Measurements from ENCODE around the gene CAMK2D. TPM values are rescaled to one million over a fixed set of nuclear protein-coding genes. Genes with fewer than 3 reads are reported as not detected.
A peak's percentile ranks its signal among the peaks of the same experiment; 100 is the strongest.

The CAMK2D gene
- total RNA-seq, 1 experiment from 2014 or later: 165 TPM

DNA sequence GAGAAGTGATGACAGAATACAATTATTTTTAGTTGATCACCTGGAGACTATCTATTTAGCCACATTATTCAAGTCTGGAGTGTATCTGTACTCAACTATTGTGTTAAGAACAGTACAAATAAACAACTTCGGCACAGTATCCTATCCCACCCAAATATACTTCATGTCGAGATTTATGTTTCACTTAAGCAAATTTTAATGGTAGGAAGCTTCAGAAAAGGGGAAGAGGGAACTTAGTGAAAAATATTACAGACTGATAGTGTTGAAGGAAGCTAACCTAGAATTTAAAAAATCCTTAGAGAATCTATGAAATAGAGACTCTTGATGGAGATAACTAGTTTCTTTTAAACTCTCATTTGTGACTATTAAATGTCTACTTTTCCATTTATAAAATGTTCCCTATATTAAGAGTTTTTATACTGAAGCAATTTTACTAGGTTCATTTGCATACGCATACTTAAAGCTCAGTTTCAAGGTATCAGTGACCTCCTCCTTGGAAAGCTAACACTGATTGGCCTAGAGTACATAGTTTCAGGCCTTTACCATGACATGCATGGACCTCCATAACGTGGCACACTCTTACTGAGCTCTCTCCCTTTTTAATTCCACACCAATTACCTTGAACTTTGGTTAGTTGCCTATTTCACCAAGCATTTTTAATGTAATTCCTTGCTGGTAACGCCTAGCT, 197.7 kb downstream of the CAMK2D start:
- Histone ChIP-seq H2AFZ (ENCODE audit: low read length) (no peak overlapping the region), H3K36me3 (ENCODE audit: insufficient read depth, low read length) (peaks cover 5% of the 10 kb centered on the region; the same call in 1 of the 2 replicates), H3K4me1 (ENCODE audit: low read length) (peaks cover 82% of the 10 kb centered on the region), H4K20me1 (ENCODE audit: insufficient read depth, low read depth, low read length) (no peaks in the 10 kb centered on the region), H3K27ac (ENCODE audit: low read length) (peak overlapping the region; percentile 96), H3K4me2 (ENCODE audit: low read depth, low read length, poor library complexity, severe bottlenecking) (peak overlapping the region; percentile 75), H3K9me2 (replicated peaks; ENCODE audit: insufficient read depth, low read length) (no peaks in the 10 kb centered on the region), H3K9me3 (ENCODE audit: low read length) (no peaks in the 10 kb centered on the region), H3K4me3 (ENCODE audit: low read length) (peak overlapping the region; percentile 27; the same call in 1 of the 2 replicates), H3K9ac (ENCODE audit: low read length) (peak overlapping the region; percentile 49), H3K27me3 (ENCODE audit: low read length) (no peaks in the 10 kb centered on the region), H3K79me2 (ENCODE audit: low read length) (peaks cover 75% of the 10 kb centered on the region)
- DNase-seq: peak; percentile 79

DNA sequence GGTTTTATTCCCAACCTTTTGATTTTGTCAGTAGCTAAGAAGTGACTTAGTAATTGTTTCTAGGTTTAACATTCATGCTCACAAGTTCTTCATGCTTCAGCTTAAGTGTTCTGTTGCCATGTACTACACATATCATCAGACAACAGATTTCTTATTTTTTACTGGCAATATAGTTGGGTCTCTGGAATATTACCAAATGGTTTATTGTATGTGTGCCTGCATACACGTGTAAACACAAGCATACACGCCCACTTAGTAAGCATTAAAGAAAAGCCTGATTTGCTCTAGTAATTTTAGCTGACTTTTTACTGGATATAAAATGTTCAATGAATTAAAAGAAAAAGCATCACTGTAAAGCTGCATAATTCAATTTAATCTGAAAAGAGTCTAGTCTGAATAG, 199.8 kb downstream of the CAMK2D start:
- Histone ChIP-seq H3K27me3 (ENCODE audit: low read length) (no peaks in the 10 kb centered on the region), H3K9ac (ENCODE audit: low read length) (no peak overlapping the region), H2AFZ (ENCODE audit: low read length) (no peak overlapping the region), H3K27ac (ENCODE audit: low read length) (peak overlapping the region; percentile 96), H3K36me3 (ENCODE audit: insufficient read depth, low read length) (peaks cover 5% of the 10 kb centered on the region; the same call in 1 of the 2 replicates), H3K4me2 (ENCODE audit: low read depth, low read length, poor library complexity, severe bottlenecking) (no peak overlapping the region), H3K79me2 (ENCODE audit: low read length) (peaks cover 81% of the 10 kb centered on the region), H3K9me3 (ENCODE audit: low read length) (no peaks in the 10 kb centered on the region), H3K9me2 (replicated peaks; ENCODE audit: insufficient read depth, low read length) (no peaks in the 10 kb centered on the region), H3K4me3 (ENCODE audit: low read length) (no peak overlapping the region), H3K4me1 (ENCODE audit: low read length) (peaks cover 81% of the 10 kb centered on the region), H4K20me1 (ENCODE audit: insufficient read depth, low read depth, low read length) (no peaks in the 10 kb centered on the region)
- no peak for DNase-seq

- Histone ChIP-seq H3K79me2 (ENCODE audit: low read length) (peaks cover 81% of the 10 kb centered on the region), H3K9ac (ENCODE audit: low read length) (no peak overlapping the region)
These were observed 200.4 kb downstream of the CAMK2D start for GRCh38 chr4:113561092-113561491.

DNA sequence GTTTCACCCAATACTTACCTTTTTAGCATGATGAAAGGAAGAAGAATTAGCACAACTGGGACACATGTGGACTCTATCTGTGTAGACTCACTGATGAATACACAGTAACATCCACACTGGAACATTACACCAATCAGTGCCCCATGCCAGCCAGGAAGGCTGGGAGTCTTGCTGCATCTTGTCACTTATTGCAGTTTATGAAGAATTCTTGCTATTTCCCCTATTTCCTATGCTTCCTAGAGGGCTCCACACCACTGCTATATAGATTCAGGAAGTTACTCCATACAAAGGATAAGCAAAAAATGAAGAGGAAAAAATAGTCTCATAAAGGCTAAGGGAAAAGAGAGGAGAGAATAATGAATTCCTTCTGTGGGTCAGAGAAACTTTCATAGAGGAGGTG, 201.0 kb downstream of the CAMK2D start:
- Histone ChIP-seq H4K20me1 (ENCODE audit: insufficient read depth, low read depth, low read length) (no peaks in the 10 kb centered on the region), H3K9me2 (replicated peaks; ENCODE audit: insufficient read depth, low read length) (no peaks in the 10 kb centered on the region), H3K9ac (ENCODE audit: low read length) (no peak overlapping the region), H3K4me1 (ENCODE audit: low read length) (peaks cover 80% of the 10 kb centered on the region), H3K4me3 (ENCODE audit: low read length) (no peak overlapping the region), H3K36me3 (ENCODE audit: insufficient read depth, low read length) (peaks cover 5% of the 10 kb centered on the region; the same call in 1 of the 2 replicates), H3K27ac (ENCODE audit: low read length) (peak overlapping the region; percentile 96), H3K79me2 (ENCODE audit: low read length) (peaks cover 84% of the 10 kb centered on the region), H3K4me2 (ENCODE audit: low read depth, low read length, poor library complexity, severe bottlenecking) (no peak overlapping the region), H3K27me3 (ENCODE audit: low read length) (no peaks in the 10 kb centered on the region), H3K9me3 (ENCODE audit: low read length) (no peaks in the 10 kb centered on the region), H2AFZ (ENCODE audit: low read length) (no peak overlapping the region)
- no peak for DNase-seq

More at GRCh38 chr4:113561092-113561491, 200.4 kb downstream of the CAMK2D start:
- DNase-seq: no peak
- no peaks in the 10 kb centered on the region for H3K27me3 ChIP-seq (ENCODE audit: low read length)
- H2AFZ ChIP-seq (ENCODE audit: low read length): no peak overlapping the region
- H3K27ac ChIP-seq (ENCODE audit: low read length): peak overlapping the region; percentile 96
- peaks cover 81% of the 10 kb centered on the region for H3K4me1 ChIP-seq (ENCODE audit: low read length)
- no peaks in the 10 kb centered on the region for H3K9me3 ChIP-seq (ENCODE audit: low read length)
- no peak overlapping the region for H3K4me3 ChIP-seq (ENCODE audit: low read length)
- no peaks in the 10 kb centered on the region for H3K9me2 ChIP-seq (replicated peaks; ENCODE audit: insufficient read depth, low read length)
- H4K20me1 ChIP-seq (ENCODE audit: insufficient read depth, low read depth, low read length): no peaks in the 10 kb centered on the region
- H3K36me3 ChIP-seq (ENCODE audit: insufficient read depth, low read length): peaks cover 5% of the 10 kb centered on the region; the same call in 1 of the 2 replicates
- H3K4me2 ChIP-seq (ENCODE audit: low read depth, low read length, poor library complexity, severe bottlenecking): no peak overlapping the region

DNA sequence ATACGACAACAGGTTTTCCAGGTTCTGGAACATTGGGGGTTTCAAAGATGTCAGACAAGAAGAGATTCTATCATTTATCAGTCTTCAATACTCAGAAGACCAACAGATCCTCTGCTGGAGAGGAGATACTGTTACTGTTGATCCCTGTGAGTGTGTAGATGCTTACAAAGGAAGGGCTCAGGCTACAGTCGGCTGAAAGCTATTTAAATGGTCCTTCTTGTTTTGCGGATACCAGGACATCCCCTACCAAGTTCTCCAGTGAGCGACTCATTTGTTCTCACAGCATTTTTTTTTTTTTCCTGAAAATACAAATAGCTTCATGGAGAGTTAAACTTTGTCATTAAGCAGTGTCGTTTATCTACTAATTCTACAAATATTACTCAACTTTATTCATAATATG, 201.6 kb downstream of the CAMK2D start:
- H3K79me2 ChIP-seq (ENCODE audit: low read length): peaks cover 91% of the 10 kb centered on the region
- H3K27ac ChIP-seq (ENCODE audit: low read length): no peak overlapping the region
- peaks cover 5% of the 10 kb centered on the region; the same call in 1 of the 2 replicates for H3K36me3 ChIP-seq (ENCODE audit: insufficient read depth, low read length)

GRCh38 chr4:113556382-113557134, 205.0 kb downstream of the CAMK2D start:
- Histone ChIP-seq H3K36me3 (ENCODE audit: insufficient read depth, low read length) (peaks cover 8% of the 10 kb centered on the region; the same call in 1 of the 2 replicates), H3K4me3 (ENCODE audit: low read length) (no peak overlapping the region), H3K4me2 (ENCODE audit: low read depth, low read length, poor library complexity, severe bottlenecking) (peak overlapping the region; percentile 15), H3K9me2 (replicated peaks; ENCODE audit: insufficient read depth, low read length) (no peaks in the 10 kb centered on the region), H3K79me2 (ENCODE audit: low read length) (peaks cover 87% of the 10 kb centered on the region), H4K20me1 (ENCODE audit: insufficient read depth, low read depth, low read length) (no peaks in the 10 kb centered on the region), H3K27ac (ENCODE audit: low read length) (peak overlapping the region; percentile 67), H3K9me3 (ENCODE audit: low read length) (no peaks in the 10 kb centered on the region), H2AFZ (ENCODE audit: low read length) (no peak overlapping the region), H3K4me1 (ENCODE audit: low read length) (peaks cover 40% of the 10 kb centered on the region), H3K27me3 (ENCODE audit: low read length) (no peaks in the 10 kb centered on the region), H3K9ac (ENCODE audit: low read length) (no peak overlapping the region)
- DNase-seq: no peak

More for the DNA sequence above, 201.6 kb downstream of the CAMK2D start:
- no peaks in the 10 kb centered on the region for H4K20me1 ChIP-seq (ENCODE audit: insufficient read depth, low read depth, low read length)
- no peaks in the 10 kb centered on the region for H3K9me2 ChIP-seq (replicated peaks; ENCODE audit: insufficient read depth, low read length)
- no peaks in the 10 kb centered on the region for H3K27me3 ChIP-seq (ENCODE audit: low read length)
- H2AFZ ChIP-seq (ENCODE audit: low read length): no peak overlapping the region
- H3K9me3 ChIP-seq (ENCODE audit: low read length): no peaks in the 10 kb centered on the region
- H3K4me3 ChIP-seq (ENCODE audit: low read length): no peak overlapping the region
- no peak for DNase-seq
- no peak overlapping the region for H3K4me2 ChIP-seq (ENCODE audit: low read depth, low read length, poor library complexity, severe bottlenecking)
- H3K4me1 ChIP-seq (ENCODE audit: low read length): peaks cover 74% of the 10 kb centered on the region
- no peak overlapping the region for H3K9ac ChIP-seq (ENCODE audit: low read length)

DNA sequence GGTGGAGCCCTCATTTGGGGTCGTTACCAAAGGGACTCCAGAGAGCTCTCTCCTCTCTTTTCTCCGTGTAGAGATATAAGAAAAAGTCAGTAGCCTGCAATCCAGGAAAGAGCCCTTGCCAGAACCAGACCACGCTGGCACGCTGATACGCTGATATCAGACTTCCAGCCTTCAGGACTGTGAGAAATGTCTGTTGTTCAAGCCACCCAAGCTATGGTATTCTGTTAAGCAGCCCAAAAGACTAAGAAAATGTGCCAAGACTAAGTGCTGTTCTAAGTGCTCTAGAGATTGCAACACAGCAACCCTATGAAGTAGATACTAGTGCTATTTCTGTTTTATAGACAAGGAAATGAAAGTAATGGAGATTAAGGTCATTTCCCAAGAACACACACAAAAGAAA, 205.7 kb downstream of the CAMK2D start:
- Histone ChIP-seq H3K9me3 (ENCODE audit: low read length) (no peaks in the 10 kb centered on the region), H4K20me1 (ENCODE audit: insufficient read depth, low read depth, low read length) (no peaks in the 10 kb centered on the region), H3K79me2 (ENCODE audit: low read length) (peaks cover 85% of the 10 kb centered on the region), H3K27me3 (ENCODE audit: low read length) (no peaks in the 10 kb centered on the region), H3K9ac (ENCODE audit: low read length) (no peak overlapping the region), H3K27ac (ENCODE audit: low read length) (peak overlapping the region; percentile 67), H2AFZ (ENCODE audit: low read length) (no peak overlapping the region), H3K9me2 (replicated peaks; ENCODE audit: insufficient read depth, low read length) (no peaks in the 10 kb centered on the region), H3K4me2 (ENCODE audit: low read depth, low read length, poor library complexity, severe bottlenecking) (peak overlapping the region; percentile 15), H3K4me1 (ENCODE audit: low read length) (peaks cover 39% of the 10 kb centered on the region), H3K36me3 (ENCODE audit: insufficient read depth, low read length) (peaks cover 9% of the 10 kb centered on the region; the same call in 1 of the 2 replicates), H3K4me3 (ENCODE audit: low read length) (no peak overlapping the region)
- peak; percentile 55 for DNase-seq

GRCh38 chr4:113553082-113553481, 208.5 kb downstream of the CAMK2D start:
- H3K9ac ChIP-seq (ENCODE audit: low read length): no peak overlapping the region
- no peak for DNase-seq
- no peak overlapping the region for H3K4me3 ChIP-seq (ENCODE audit: low read length)
- peaks cover 67% of the 10 kb centered on the region for H3K79me2 ChIP-seq (ENCODE audit: low read length)
- H3K4me2 ChIP-seq (ENCODE audit: low read depth, low read length, poor library complexity, severe bottlenecking): no peak overlapping the region
- peaks cover 10% of the 10 kb centered on the region; the same call in 1 of the 2 replicates for H3K36me3 ChIP-seq (ENCODE audit: insufficient read depth, low read length)
- no peaks in the 10 kb centered on the region for H3K9me2 ChIP-seq (replicated peaks; ENCODE audit: insufficient read depth, low read length)
- peaks cover 38% of the 10 kb centered on the region for H3K4me1 ChIP-seq (ENCODE audit: low read length)
- no peaks in the 10 kb centered on the region for H3K27me3 ChIP-seq (ENCODE audit: low read length)
- no peaks in the 10 kb centered on the region for H3K9me3 ChIP-seq (ENCODE audit: low read length)
- no peak overlapping the region for H3K27ac ChIP-seq (ENCODE audit: low read length)
- no peak overlapping the region for H2AFZ ChIP-seq (ENCODE audit: low read length)
- H4K20me1 ChIP-seq (ENCODE audit: insufficient read depth, low read depth, low read length): no peaks in the 10 kb centered on the region

Measured in Karpas-422 (cell line).